ENCODE results near the gene DNAJC19.
A peak's percentile ranks its signal among the peaks of the same experiment; 100 is the strongest.
"Not testable (repeated sequence)": the region's sequence is repeated elsewhere in the genome, so short reads cannot be mapped to it uniquely, and the experiment has no call there.

DNAJC19 gene

GRCh38 chr3:180989291-180990163 is at the start of gene DNAJC19:
TSS of gene DNAJC19 (minus strand) at chr3:180989736. CDS start at chr3:180989602, 134 bp downstream.
- DNase-seq (ENCODE audit: low spot score): peak; percentile 97

GRCh38 chr3:181030948-181031347 is 41.4 kb upstream of the DNAJC19 start:
- DNase-seq (ENCODE audit: low spot score): no peak

GRCh38 chr3:181025204-181025603 is 35.7 kb upstream of the DNAJC19 start:
- DNase-seq (ENCODE audit: low spot score): no peak

- DNase-seq (ENCODE audit: low spot score): no peak
Measured at GRCh38 chr3:181017690-181018089, 28.2 kb upstream of the DNAJC19 start.

GRCh38 chr3:181009225-181009624 is 19.7 kb upstream of the DNAJC19 start:
- DNase-seq (ENCODE audit: low spot score): no peak

- no peak for DNase-seq (ENCODE audit: low spot score)
Measured at GRCh38 chr3:181008796-181009195, 19.3 kb upstream of the DNAJC19 start.

GRCh38 chr3:181007262-181007661 is 17.7 kb upstream of the DNAJC19 start:
- DNase-seq (ENCODE audit: low spot score): no peak

- no peak for DNase-seq (ENCODE audit: low spot score)
Measured at GRCh38 chr3:181006541-181006940, 17.0 kb upstream of the DNAJC19 start.

GRCh38 chr3:181003469-181003868 is 13.9 kb upstream of the DNAJC19 start:
- DNase-seq (ENCODE audit: low spot score): not testable (repeated sequence)

GRCh38 chr3:181002331-181002730 is 12.8 kb upstream of the DNAJC19 start:
- DNase-seq (ENCODE audit: low spot score): not testable (repeated sequence)

GRCh38 chr3:180996415-180996932 is 6.9 kb upstream of the DNAJC19 start:
- DNase-seq (ENCODE audit: low spot score): no peak

- DNase-seq (ENCODE audit: low spot score): no peak
Measured at GRCh38 chr3:180990505-180990904, 969 bp upstream of the DNAJC19 start.

GRCh38 chr3:180987344-180987743 is 2.2 kb downstream of the DNAJC19 start:
- no peak for DNase-seq (ENCODE audit: low spot score)

GRCh38 chr3:180986366-180986765 is 3.2 kb downstream of the DNAJC19 start:
- DNase-seq (ENCODE audit: low spot score): not testable (repeated sequence)

GRCh38 chr3:180983136-180983535 is 6.4 kb downstream of the DNAJC19 start:
- no peak for DNase-seq (ENCODE audit: low spot score)

- DNase-seq (ENCODE audit: low spot score): no peak
Measured at GRCh38 chr3:180981912-180982311, 7.6 kb downstream of the DNAJC19 start.

- no peak for DNase-seq (ENCODE audit: low spot score)
Measured at GRCh38 chr3:180980611-180981010, 8.9 kb downstream of the DNAJC19 start.

GRCh38 chr3:180979961-180980360 is 9.6 kb downstream of the DNAJC19 start:
- no peak for DNase-seq (ENCODE audit: low spot score)

GRCh38 chr3:180977498-180977897 is 12.0 kb downstream of the DNAJC19 start:
- no peak for DNase-seq (ENCODE audit: low spot score)

- DNase-seq (ENCODE audit: low spot score): no peak
Measured at GRCh38 chr3:180974286-180974685, 15.2 kb downstream of the DNAJC19 start.

- DNase-seq (ENCODE audit: low spot score): no peak
Measured at GRCh38 chr3:180973543-180973942, 16.0 kb downstream of the DNAJC19 start.

GRCh38 chr3:180970931-180971330 is 18.6 kb downstream of the DNAJC19 start:
- no peak for DNase-seq (ENCODE audit: low spot score)

GRCh38 chr3:180962530-180962929 is 27.0 kb downstream of the DNAJC19 start:
- DNase-seq (ENCODE audit: low spot score): no peak

GRCh38 chr3:180961552-180961951 is 28.0 kb downstream of the DNAJC19 start:
- DNase-seq (ENCODE audit: low spot score): no peak

Data from SW480 (cell line).